Right cardiac atrium (tissue), 5 donors: ENCODE measurements around the gene TMC6. TPM values are rescaled to one million over a fixed set of nuclear protein-coding genes. Genes with fewer than 3 reads are reported as not detected.
"Not testable (repeated sequence)": the region's sequence is repeated elsewhere in the genome, so short reads cannot be mapped to it uniquely, and the experiment has no call there.

Experiments used
- ATAC-seq, 2 donors: fragments of 200-7000 bp; cut with Tn5 transposase; one replicate each; pipeline versions ENCODE4 v1.8.0 to v1.9.1; 2020; ENCODE audit warnings: moderate library complexity in 2 of 2, mild to moderate bottlenecking in 1 of 2
- DNase-seq, 3 donors: peaks; one replicate each; pipeline ENCODE4 v3.0.0-alpha.2; 2020
- H3K27ac ChIP-seq: one replicate; pipeline ENCODE4 v1.5.1; 2013; ENCODE audit warnings: mild to moderate bottlenecking, low read length, control low read depth, moderate library complexity
- H3K27me3 ChIP-seq: one replicate; pipeline ENCODE4 v1.6.1; 2013; ENCODE audit not compliant: control insufficient read depth, insufficient read depth
- H3K4me1 ChIP-seq: one replicate; pipeline ENCODE4 v1.6.1; 2013; ENCODE audit warnings: low read length; ENCODE audit not compliant: control insufficient read depth, insufficient read depth
- H3K4me3 ChIP-seq: one replicate; pipeline ENCODE4 v1.5.1; 2013; ENCODE audit warnings: low read length, control low read depth
- H3K9me3 ChIP-seq: one replicate; pipeline ENCODE4 v1.6.1; 2013; ENCODE audit warnings: low read length; ENCODE audit not compliant: control insufficient read depth
- WGBS: extraction: QIAGEN DNeasy Blood & Tissue Kit; methylation state at CpG from one replicate; pipeline ENCODE4 v1.1.7; 2013; 5-methylcytosine and 5-hydroxymethylcytosine counted together
- intact Hi-C, 4 donors: fragments of 100-400 bp; cut with DNase I; formaldehyde crosslinking; loops; one replicate each; pipeline versions ENCODE4 v1.11.0 to v1.14.0; 2022 to 2023
- polyA plus RNA-seq: library from polyadenylated mRNA; stranded (reverse); fragments of 200-250 nt; gene quantifications from one replicate; pipeline ENCODE4 v1.2.3, GENCODE V29; 2013
- total RNA-seq, 4 donors: library from RNA; stranded (reverse); fragmentation: NEBNext Ultra II Directional; extraction: Animal tissue kit (Norgen Biotek cat#: 25700); gene quantifications; one replicate each; pipeline ENCODE4 v1.2.1, GENCODE V29; 2021
- donor health status: healthy with polysubstance abuse.
- donor health status: DM: no; HTN: yes; CAD: no.
- donor health status: DM: no; HTN: no; CAD: no.
- donor health status: DM: no; HTN: yes; CAD: no; lungs with severe emphysema.
- donor health status: DM: yes; HTN: yes; CAD: no.

Gene TMC6
- total and polyA plus RNA-seq, 5 donors = 21.2 to 45.4 (median 37.9) TPM

GRCh38 chr17:78120971-78121800, 7.4 kb downstream of the TMC6 start:
- no peaks in the 10 kb centered on the region for H3K27me3 ChIP-seq
- DNase-seq (peak in 2 of 3 donors; percentile 55 to 59), ATAC-seq (no peak)
- H3K4me1 ChIP-seq = no peaks in the 10 kb centered on the region
- H3K27ac ChIP-seq = no peak overlapping the region
- H3K9me3 ChIP-seq = no peaks in the 10 kb centered on the region
- no peak overlapping the region for H3K4me3 ChIP-seq
- WGBS = 87% methylated on average over 35 of the region's 35 CpGs
- intact Hi-C loops = no loop called here

DNA sequence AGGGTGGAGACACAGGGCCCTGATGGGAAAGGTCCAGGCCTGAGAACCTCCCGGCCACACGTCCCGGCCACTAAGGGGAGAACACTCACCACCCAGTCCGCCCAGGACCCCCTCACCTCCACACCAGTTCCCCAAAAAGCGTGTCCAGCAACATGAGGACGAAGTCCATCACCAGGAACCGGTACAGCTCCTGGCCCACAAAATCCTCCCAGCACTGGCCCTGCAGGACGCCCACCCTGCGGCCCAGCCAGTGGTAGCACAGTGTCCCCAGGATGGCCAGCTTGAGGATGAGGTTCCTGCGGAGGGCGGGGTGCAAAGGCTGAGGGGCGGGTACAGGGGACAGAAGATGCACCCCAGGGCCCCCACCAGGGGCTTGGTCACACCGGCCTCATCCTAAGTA, 8.0 kb downstream of the TMC6 start:
- H3K27ac ChIP-seq = no peak overlapping the region
- no peak overlapping the region for H3K4me3 ChIP-seq
- H3K27me3 ChIP-seq = no peaks in the 10 kb centered on the region
- H3K4me1 ChIP-seq = no peaks in the 10 kb centered on the region
- ATAC-seq (no peak), DNase-seq (peak in 1 of 3 donors; percentile 44)
- H3K9me3 ChIP-seq = no peaks in the 10 kb centered on the region
- WGBS = 96% methylated on average over 13 of the region's 13 CpGs
- intact Hi-C loops = no loop called here

GRCh38 chr17:78118801-78119241, 9.7 kb downstream of the TMC6 start:
- DNase-seq (peak in 1 of 3 donors; percentile 57), ATAC-seq (no peak)
- Histone ChIP-seq H3K4me1 (no peaks in the 10 kb centered on the region), H3K4me3 (no peak overlapping the region), H3K27ac (no peak overlapping the region), H3K9me3 (no peaks in the 10 kb centered on the region), H3K27me3 (no peaks in the 10 kb centered on the region)
- intact Hi-C loops = loop anchor here in 1 of 4 donors (10.0 kb wide), 1 partner anchor 56 kb away; no protein-coding TSS in a partner anchor
- WGBS = 89% methylated on average over 14 of the region's 14 CpGs

DNA sequence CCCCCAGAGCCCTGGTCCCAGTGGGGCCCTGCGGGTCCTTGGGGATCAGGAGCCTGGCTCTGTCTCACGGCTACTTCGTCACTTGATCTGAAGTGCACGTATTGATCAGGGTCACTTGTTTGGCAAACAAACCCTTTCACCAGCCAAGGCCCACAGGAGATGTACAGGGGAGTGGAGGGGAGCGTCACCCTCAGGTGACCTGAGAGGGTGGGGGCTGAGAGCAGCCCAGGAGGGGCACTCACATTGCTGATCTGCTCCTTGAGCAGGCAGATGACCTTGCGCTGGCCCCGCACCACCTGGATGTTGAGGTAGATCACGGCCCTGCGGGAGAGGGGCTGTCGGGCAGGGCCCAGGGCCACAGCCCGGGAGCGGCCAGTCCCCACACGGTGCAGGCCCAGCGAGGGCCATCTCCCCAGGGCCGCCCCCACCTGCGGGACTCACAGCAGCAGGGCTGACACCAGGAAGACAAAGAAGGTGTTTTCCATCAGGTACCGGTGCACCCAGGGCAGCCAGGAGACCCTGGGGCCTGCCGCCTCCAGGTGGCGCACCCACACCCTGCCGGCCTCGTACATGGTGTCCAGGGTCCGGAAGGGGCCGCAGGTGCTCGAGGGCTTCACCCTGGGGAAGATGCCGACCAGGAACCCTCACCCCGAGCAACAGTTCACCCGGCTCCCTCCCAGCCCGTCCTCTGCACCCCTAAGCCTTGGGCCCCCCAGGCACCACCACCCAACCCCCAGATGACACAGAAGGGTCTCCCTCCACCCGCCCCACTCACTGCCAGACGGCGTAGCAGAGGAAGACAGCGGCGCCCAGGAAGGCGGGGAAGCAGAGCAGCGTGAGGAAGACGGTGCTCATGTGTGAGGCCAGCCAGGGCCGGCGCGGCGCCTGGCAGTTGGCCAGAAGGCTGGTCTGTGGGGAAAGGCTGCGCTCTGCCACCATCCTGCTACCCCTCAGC, 11.3 kb downstream of the TMC6 start:
- 69% methylated on average over 41 of the region's 41 CpGs for WGBS
- H3K27me3 ChIP-seq = no peaks in the 10 kb centered on the region
- DNase-seq (peak in 2 of 3 donors; percentile 68 to 76), ATAC-seq (no peak)
- intact Hi-C loops = loop anchor here in 1 of 4 donors (10.0 kb wide), 1 partner anchor 57 kb away; no protein-coding TSS in a partner anchor
- no peak overlapping the region for H3K27ac ChIP-seq
- no peaks in the 10 kb centered on the region for H3K9me3 ChIP-seq
- no peak overlapping the region for H3K4me3 ChIP-seq
- H3K4me1 ChIP-seq = no peaks in the 10 kb centered on the region

DNA sequence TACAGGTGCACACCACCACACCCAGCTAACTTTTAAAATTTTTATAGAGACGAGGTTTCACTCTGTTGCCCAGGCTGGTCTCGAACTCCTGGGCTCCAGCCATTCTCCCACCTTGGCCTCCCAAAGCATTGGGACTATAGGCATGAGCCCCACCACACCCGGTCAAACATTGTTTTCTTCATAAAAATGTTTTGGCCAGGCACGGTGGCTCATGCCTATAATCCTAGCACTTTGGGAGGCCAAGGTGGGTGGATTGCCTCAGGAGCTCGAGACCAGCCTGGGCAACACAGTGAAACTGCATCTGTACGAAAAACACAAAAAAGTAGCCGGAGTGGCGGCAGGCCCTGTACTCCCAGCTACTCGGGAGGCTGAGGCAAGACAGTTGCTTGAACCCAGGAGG, 12.1 kb downstream of the TMC6 start:
- DNase-seq = peak in 1 of 3 donors; percentile 18
- ATAC-seq = no peak
- Histone ChIP-seq H3K27me3 (no peaks in the 10 kb centered on the region), H3K4me3 (no peak overlapping the region), H3K4me1 (no peaks in the 10 kb centered on the region), H3K27ac (no peak overlapping the region), H3K9me3 (no peaks in the 10 kb centered on the region)
- intact Hi-C loops = loop anchor here in 1 of 4 donors (10.0 kb wide), 1 partner anchor 58 kb away; no protein-coding TSS in a partner anchor
- whole genome bisulfite sequencing = 97% methylated on average over 9 of the region's 9 CpGs

DNA sequence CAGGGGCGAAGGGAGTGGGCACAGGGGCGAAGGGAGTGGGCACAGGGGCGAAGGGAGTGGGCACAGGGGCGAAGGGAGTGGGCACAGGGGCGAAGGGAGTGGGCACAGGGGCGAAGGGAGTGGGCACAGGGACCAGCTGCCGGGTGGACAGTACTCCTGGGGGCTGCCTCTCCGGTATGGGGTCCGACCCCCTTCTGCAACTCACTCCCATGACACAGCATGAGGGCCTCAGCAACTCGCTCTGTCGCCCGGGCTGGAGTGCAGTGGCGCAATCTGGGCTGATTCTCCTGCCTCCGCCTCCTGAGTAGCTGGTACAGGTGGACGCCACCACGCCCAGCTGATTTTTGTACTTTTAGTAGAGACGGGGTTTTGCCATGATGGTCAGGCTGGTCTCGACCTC, 12.8 kb downstream of the TMC6 start:
- 95% methylated on average over 14 of the region's 18 CpGs for WGBS
- intact Hi-C loops = loop anchor here in 1 of 4 donors (10.0 kb wide), 1 partner anchor 59 kb away; no protein-coding TSS in a partner anchor
- H3K27ac ChIP-seq, ATAC-seq, H3K4me1 ChIP-seq, H3K4me3 ChIP-seq, H3K9me3 ChIP-seq, H3K27me3 ChIP-seq: not testable (repeated sequence)
- peak in 2 of 3 donors; percentile 20 to 57 for DNase-seq

DNA sequence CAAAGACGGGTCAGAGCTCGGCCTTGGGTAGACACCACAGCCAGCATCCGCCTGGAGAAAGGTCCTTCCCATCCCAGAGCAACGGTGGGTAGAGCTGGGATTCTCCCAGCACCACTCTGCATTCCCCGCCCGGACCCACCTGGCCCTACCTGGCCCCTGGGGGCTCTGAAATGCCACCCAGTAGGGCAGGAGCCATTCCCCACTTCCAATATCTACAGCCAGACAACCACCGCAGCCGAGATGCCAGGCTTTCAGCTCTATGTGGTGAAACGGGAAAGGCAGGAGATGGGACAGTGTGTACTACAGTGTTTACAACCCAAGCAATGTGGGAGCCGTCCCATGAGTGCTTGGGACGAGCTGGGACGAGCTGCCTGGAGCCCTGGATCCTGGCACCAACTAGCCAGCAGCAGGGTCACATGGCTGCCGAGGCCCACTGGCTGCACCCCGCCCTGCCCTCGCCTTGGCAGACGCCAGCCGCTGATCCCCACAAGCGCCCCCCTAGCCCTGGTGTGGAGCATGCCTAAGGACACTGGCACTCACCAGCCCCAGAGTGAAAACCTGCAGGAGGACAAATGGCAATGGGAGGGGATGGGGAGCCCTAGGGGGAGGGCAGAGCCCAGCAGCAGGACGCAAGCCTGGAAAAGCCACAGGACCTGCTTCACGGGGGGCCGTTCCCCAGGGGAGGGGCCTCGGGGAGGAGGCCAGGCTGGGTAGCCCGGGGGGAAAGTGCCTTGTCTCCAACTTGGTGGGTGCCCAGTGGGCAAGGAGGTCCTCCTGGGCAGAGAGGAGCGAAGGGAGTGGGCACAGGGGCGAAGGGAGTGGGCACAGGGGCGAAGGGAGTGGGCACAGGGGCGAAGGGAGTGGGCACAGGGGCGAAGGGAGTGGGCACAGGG, 13.5 kb downstream of the TMC6 start:
- DNase-seq (peak in 2 of 3 donors; percentile 78 to 80), ATAC-seq (peak; percentile 16 to 56)
- 82% methylated on average over 28 of the region's 28 CpGs for WGBS
- H3K9me3 ChIP-seq = no peaks in the 10 kb centered on the region
- H3K4me1 ChIP-seq = no peaks in the 10 kb centered on the region
- no peaks in the 10 kb centered on the region for H3K27me3 ChIP-seq
- intact Hi-C loops = loop anchor here in 3 of 4 donors (5.0 to 10.0 kb wide), 4 partner anchors 57 to 137 kb away; no protein-coding TSS in a partner anchor
- H3K4me3 ChIP-seq = no peak overlapping the region
- no peak overlapping the region for H3K27ac ChIP-seq

GRCh38 chr17:78113804-78114785, 14.5 kb downstream of the TMC6 start:
- Histone ChIP-seq H3K4me1 (no peaks in the 10 kb centered on the region), H3K27ac (no peak overlapping the region), H3K27me3 (no peaks in the 10 kb centered on the region), H3K9me3 (no peaks in the 10 kb centered on the region), H3K4me3 (no peak overlapping the region)
- WGBS = 81% methylated on average over 25 of the region's 25 CpGs
- peak in 2 of 3 donors; percentile 26 to 38 for DNase-seq
- intact Hi-C loops = loop anchor here in 3 of 4 donors (5.0 to 10.0 kb wide), 4 partner anchors 58 to 138 kb away; no protein-coding TSS in a partner anchor
- ATAC-seq = no peak
